Breast epithelium (tissue), 4 donors: ENCODE data around the gene KCTD19. TPM values are rescaled to one million over a fixed set of nuclear protein-coding genes. Genes with fewer than 3 reads are reported as not detected.
A peak's percentile ranks its signal among the peaks of the same experiment; 100 is the strongest.

Experiments used
- DNase-seq, 2 donors: peaks; one replicate each; pipeline ENCODE4 v3.0.0-alpha.2; 2019; ENCODE audit warnings: low spot score in 2 of 2
- H3K27ac ChIP-seq, 2 donors: fragments of 200-600 bp; sonication (generic) in 1 of 2; one replicate each; pipeline ENCODE4 v1.5.1; 2016 to 2019; ENCODE audit warnings: mild to moderate bottlenecking in 1 of 2
- H3K27me3 ChIP-seq, 2 donors: fragments of 200-600 bp; sonication (generic) in 1 of 2; one replicate each; pipeline versions ENCODE4 v1.5.1 to v1.6.0; 2017 to 2019; ENCODE audit warnings: control low read depth in 1 of 2, mild to moderate bottlenecking in 1 of 2
- H3K36me3 ChIP-seq: fragments of 200-600 bp; one replicate; pipeline ENCODE4 v1.5.1; 2019
- H3K4me1 ChIP-seq, 2 donors: fragments of 200-600 bp; sonication (generic); one replicate each; pipeline ENCODE4 v1.5.1; 2016 to 2019; ENCODE audit warnings: control low read depth in 1 of 2
- H3K4me3 ChIP-seq, 3 donors: fragments of 200-600 bp; sonication (generic); 1 replicate in 2 of 3; 2 replicates in 1 of 3; pipeline ENCODE4 v1.5.1; 2016 to 2019; ENCODE audit warnings: mild to moderate bottlenecking in 3 of 3, moderate library complexity in 2 of 3
- H3K9me3 ChIP-seq, 2 donors: fragments of 200-600 bp; sonication (generic) in 1 of 2; one replicate each; pipeline ENCODE4 v1.5.1; 2016 to 2019; ENCODE audit warnings: control low read depth in 1 of 2
- CTCF ChIP-seq, 3 donors: fragments of 450-650 bp; IDR thresholded peaks; one replicate each; pipeline ENCODE4 v1.5.1; 2016 to 2017; ENCODE audit warnings: antibody characterized with exemption in 3 of 3, mild to moderate bottlenecking in 3 of 3, moderate library complexity in 3 of 3
- POLR2A ChIP-seq: fragments of 450-650 bp; IDR thresholded peaks from one replicate; pipeline ENCODE4 v1.6.1; 2016; ENCODE audit warnings: antibody characterized with exemption, mild to moderate bottlenecking, moderate library complexity
- POLR2AphosphoS5 ChIP-seq, 3 donors: sonication (generic); formaldehyde crosslinking; IDR thresholded peaks; one replicate each; pipeline ENCODE4 v1.6.1; 2017; ENCODE audit warnings: antibody characterized with exemption in 3 of 3
- intact Hi-C: fragments of 100-400 bp; cut with DNase I; formaldehyde crosslinking; loops from one replicate; pipeline ENCODE4 v1.15.1; 2023; ENCODE audit warnings: low total_unique reads
- total RNA-seq, 3 donors: library from RNA; depleted of rRNA; stranded (reverse); fragments of >200 nt; gene quantifications; one replicate each; pipeline ENCODE4 v1.1.0, GENCODE V29; 2016

KCTD19 gene
- total RNA-seq, 3 donors from 2014 or later = 1.0 TPM; not detected in 2

- Histone ChIP-seq H3K27me3 (no peaks in the 10 kb centered on the region), H3K4me1 (no peaks in the 10 kb centered on the region), H3K9me3 (no peaks in the 10 kb centered on the region), H3K4me3 (no peak overlapping the region), H3K27ac (no peak overlapping the region), H3K36me3 (no peaks in the 10 kb centered on the region)
- TF ChIP-seq CTCF (IDR thresholded peaks at IDR 0.05) (no peak), POLR2A (no peak), POLR2AphosphoS5 (IDR thresholded peaks at IDR 0.05) (no peak)
- intact Hi-C loops = no loop called here
- no peak for DNase-seq
These were observed 22.6 kb upstream of the KCTD19 start for GRCh38 chr16:67349172-67349571.

GRCh38 chr16:67346341-67346740 lies 19.8 kb upstream of the KCTD19 start:
- no peak overlapping the region for H3K4me3 ChIP-seq
- H3K36me3 ChIP-seq = no peaks in the 10 kb centered on the region
- DNase-seq = peak in 1 of 2 donors; percentile 59
- no peaks in the 10 kb centered on the region for H3K27me3 ChIP-seq
- no peaks in the 10 kb centered on the region for H3K4me1 ChIP-seq
- no peak overlapping the region for H3K27ac ChIP-seq
- no peaks in the 10 kb centered on the region for H3K9me3 ChIP-seq
- TF ChIP-seq POLR2A (no peak), POLR2AphosphoS5 (IDR thresholded peaks at IDR 0.05) (no peak), CTCF (IDR thresholded peaks at IDR 0.05) (no peak)
- intact Hi-C loops = no loop called here

- Histone ChIP-seq H3K4me1 (no peaks in the 10 kb centered on the region), H3K4me3 (no peak overlapping the region), H3K9me3 (no peaks in the 10 kb centered on the region), H3K27me3 (no peaks in the 10 kb centered on the region), H3K36me3 (no peaks in the 10 kb centered on the region), H3K27ac (no peak overlapping the region)
- intact Hi-C loops = no loop called here
- no peak for TF ChIP-seq POLR2A
- no peak for TF ChIP-seq POLR2AphosphoS5 (IDR thresholded peaks at IDR 0.05)
- TF ChIP-seq CTCF (IDR thresholded peaks at IDR 0.05) = no peak
- no peak for DNase-seq
These were observed 18.9 kb upstream of the KCTD19 start for GRCh38 chr16:67345401-67345800.

GRCh38 chr16:67342616-67343015 lies 16.1 kb upstream of the KCTD19 start:
- DNase-seq = no peak
- no peak overlapping the region for H3K4me3 ChIP-seq
- H3K27ac ChIP-seq = no peak overlapping the region
- H3K36me3 ChIP-seq = no peaks in the 10 kb centered on the region
- no peak for TF ChIP-seq CTCF (IDR thresholded peaks at IDR 0.05)
- intact Hi-C loops = no loop called here
- H3K4me1 ChIP-seq = no peaks in the 10 kb centered on the region
- no peaks in the 10 kb centered on the region for H3K9me3 ChIP-seq
- no peaks in the 10 kb centered on the region for H3K27me3 ChIP-seq

- no peaks in the 10 kb centered on the region for H3K9me3 ChIP-seq
- no peaks in the 10 kb centered on the region for H3K36me3 ChIP-seq
- TF ChIP-seq POLR2AphosphoS5 (IDR thresholded peaks at IDR 0.05) (no peak), POLR2A (no peak), CTCF (IDR thresholded peaks at IDR 0.05) (no peak)
- no peaks in the 10 kb centered on the region for H3K4me1 ChIP-seq
- intact Hi-C loops = no loop called here
- no peak overlapping the region for H3K4me3 ChIP-seq
- H3K27me3 ChIP-seq = no peaks in the 10 kb centered on the region
- DNase-seq = no peak
- H3K27ac ChIP-seq = no peak overlapping the region
These were observed 14.7 kb upstream of the KCTD19 start for GRCh38 chr16:67341250-67341649.
